Hematopoietic multipotent progenitor cell treated with erythropoietin and hydrocortisone succinate and interleukin-3 and kit ligand, for 17 days (in vitro differentiated cells): ENCODE measurements around the gene TLR1.
"Not testable (repeated sequence)": the region's sequence is repeated elsewhere in the genome, so short reads cannot be mapped to it uniquely, and the experiment has no call there.

Experiments used
- DNase-seq: peaks from one replicate; pipeline ENCODE4 v3.0.0-alpha.2; 2015; ENCODE audit warnings: low spot score

TLR1 gene

GRCh38 chr4:38805530-38806145 lies 1.0 kb upstream of the TLR1 start:
- no peak for DNase-seq

- DNase-seq, result no peak
These were observed 548 bp downstream of the TLR1 start for GRCh38 chr4:38803833-38804653.

GRCh38 chr4:38802561-38803355 lies 1.8 kb downstream of the TLR1 start:
- no peak for DNase-seq

DNA sequence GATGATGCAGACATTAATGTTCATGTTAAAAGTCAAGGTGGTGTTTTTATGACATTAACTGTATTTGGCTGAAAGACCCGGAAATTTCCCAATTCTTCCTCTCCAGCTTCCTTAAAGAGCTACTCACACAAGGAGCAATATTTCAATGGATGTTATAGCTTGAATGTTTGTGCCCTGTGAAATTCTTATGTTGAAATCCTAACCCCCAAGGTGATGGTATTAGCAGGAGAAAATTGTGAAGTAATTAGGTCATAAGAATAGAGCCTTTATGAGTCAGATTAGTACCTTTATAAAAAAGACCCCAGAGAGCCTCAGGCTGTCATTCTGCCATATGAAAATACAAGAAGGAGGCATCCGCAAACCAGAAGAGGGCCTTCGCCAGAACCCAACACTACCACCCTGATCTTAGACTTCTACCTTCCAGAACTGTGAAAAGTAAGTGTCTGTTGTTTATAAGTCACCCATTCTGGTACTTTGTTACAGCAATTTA lies 3.6 kb downstream of the TLR1 start:
- DNase-seq, result no peak

- no peak for DNase-seq
These were observed 4.2 kb downstream of the TLR1 start for GRCh38 chr4:38800366-38800765.

DNA sequence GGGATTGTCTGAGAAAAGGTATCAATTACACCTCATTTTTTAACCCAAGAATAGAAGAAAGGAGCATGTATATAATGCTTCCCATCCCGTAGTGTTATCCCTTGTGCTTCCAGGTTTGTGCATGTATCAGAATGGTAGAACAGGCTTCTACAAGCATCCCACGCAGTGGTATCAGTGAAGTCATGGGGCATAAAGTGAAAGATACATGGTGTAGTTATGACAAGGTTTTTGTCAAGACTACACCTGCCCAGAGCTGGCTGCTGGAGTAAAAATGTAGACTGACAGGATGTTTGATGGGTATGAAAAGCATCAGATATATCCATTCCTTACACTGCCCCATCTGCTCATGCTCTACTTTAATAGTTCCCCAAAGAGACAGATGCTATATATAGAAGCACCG lies 9.5 kb downstream of the TLR1 start:
- no peak for DNase-seq

GRCh38 chr4:38794051-38794450 lies 10.5 kb downstream of the TLR1 start:
- DNase-seq, result no peak

DNA sequence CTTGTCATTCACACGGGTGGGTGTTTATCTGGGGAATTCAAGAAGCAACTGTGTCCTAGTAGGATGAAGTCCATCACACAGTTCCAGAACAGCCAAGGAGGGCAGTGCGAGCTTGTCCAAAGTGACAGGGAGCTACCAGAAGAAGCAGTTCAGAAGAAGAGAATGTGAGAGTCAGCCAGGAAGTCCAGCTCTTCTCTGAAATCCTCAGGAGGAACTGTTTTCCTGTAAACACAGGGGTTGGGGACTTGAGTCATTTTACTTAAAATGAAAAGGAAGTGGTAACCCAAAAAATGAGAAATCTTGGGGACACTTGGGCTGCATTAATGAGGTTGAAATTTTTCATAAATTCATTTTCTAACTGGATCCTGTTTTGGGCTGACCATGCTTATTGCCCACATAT lies 13.6 kb downstream of the TLR1 start:
- no peak for DNase-seq

DNA sequence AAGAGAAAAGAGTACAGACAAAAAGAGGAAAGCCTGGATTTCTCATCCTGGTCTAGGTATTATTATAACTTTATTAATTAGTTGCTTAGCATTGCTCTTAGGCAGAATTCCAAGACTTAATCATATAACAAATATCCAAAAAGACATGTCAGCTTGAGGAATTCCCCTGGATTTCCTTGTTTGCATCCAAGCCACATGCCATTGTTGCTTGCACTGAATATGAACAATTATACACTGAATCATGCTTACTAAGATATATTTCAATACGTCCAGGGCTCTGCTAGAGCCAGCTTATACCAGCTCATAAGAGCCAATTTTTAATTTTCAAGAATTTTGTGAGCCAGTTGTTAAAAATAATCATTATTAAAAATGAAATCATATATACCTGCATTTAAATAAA lies 16.3 kb downstream of the TLR1 start:
- DNase-seq, result no peak

- DNase-seq, result no peak
These were observed 16.9 kb downstream of the TLR1 start for GRCh38 chr4:38787693-38788092.

- no peak for DNase-seq
These were observed 18.6 kb downstream of the TLR1 start for GRCh38 chr4:38785901-38786402.

DNA sequence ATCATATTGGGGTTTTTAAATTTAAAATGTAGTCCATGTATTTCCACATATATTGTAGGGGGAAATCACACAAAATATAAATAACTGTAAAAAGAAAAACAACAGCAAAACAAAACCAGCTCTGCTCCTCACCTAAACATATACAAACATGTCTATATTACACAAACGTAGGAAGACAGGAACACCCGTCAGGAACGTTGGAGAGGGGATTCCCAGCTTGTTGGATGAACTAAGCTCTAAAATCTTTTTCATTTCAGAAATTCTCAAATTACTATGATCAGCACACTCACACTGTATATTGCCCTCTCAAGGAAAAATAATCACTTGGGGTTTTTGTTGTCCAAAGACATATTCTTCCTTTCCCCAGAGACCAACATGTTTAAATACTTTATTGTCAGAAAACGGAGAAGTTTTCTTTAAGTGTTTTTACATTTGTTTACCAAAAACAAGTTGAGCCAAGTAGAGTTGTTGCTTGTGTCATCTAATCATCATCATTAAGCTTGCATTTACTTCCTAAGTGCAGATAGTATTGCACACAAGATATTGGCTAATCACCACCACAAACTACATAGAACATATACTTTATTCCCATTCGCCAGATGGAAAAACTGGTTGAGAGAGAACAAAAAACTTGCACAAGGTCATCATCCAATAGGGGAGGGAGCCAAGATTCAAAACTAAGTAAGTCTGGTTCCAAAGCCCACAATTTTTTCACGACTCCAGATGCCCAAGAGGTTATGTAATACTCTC lies 19.4 kb downstream of the TLR1 start:
- no peak for DNase-seq

DNA sequence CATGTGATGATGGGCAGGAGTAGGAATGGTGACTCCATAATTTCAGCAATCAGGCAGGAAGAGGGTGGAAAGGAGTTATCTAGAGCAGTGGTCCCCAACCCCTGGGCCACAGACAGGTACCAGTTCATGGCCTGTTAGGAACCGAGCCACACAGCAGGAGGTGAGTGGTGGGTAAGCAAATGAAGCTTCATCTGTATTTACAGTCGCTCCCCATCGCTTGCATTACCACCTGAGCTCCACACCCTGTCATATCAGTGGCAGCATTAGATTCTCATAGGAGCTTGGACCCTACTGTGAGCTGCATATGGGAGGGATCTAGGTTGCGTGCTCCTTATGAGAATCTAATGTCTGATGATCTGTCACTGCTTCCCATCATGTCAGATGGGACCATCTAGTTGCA lies 20.4 kb downstream of the TLR1 start:
- DNase-seq, result no peak

GRCh38 chr4:38783109-38783460 lies 21.5 kb downstream of the TLR1 start:
- DNase-seq, result no peak

- peak; percentile 48 for DNase-seq
These were observed 22.0 kb downstream of the TLR1 start, which contains the start of gene TLR10 for GRCh38 chr4:38782452-38783108. Gene TLR10, minus strand, starts transcription at chr4:38782990. Its CDS starts 7,400 bp downstream, at chr4:38775590.

DNA sequence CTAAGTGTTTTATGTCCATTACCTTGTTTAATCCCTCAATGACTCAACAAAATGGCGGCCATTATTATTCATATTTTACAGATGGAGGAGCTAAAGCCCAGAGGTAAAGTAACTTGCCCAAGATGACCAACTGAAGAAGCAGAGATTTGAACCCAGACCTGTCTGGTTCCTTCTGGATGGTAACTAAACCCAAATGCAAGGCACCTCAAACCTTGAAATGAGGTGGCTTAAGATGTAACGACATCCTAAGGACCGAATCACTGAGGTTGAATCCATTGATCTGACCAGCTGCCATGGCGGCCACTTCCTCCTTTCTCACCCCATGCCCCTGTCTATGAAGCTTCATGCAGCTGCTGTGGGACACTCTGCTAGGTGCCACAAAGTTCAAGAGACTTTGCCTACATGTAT lies 22.7 kb downstream of the TLR1 start:
- no peak for DNase-seq

DNA sequence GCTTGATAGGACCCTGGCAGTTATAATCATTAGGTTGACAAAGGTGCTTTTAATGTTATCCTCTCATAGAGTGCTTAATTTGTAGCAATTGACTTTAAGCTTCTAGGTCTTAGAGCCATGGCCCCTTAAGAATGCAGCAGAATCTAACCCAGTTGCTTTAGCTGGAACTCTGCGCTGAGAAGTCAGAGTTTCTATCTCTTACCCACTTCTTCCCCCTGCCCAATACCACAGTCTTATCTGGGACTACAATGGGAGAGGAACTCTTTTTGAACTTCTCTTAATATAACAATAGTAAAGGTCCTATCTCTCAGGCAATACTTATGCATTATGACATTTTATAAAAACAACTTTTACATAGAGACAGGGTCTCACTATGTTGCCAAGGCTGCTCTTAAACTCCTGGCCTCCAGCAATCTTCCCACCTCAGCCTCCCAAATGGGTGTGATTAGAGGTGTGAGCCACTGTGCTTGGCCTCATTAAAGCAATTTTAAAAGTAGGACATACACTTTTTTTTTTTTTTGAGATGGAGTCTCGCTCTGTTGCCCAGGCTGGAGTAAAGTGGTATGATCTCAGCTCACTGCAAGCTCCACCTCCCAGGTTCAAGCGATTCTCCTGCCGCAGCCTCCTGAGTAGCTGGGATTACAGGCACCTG lies 23.6 kb downstream of the TLR1 start:
- no peak for DNase-seq

DNA sequence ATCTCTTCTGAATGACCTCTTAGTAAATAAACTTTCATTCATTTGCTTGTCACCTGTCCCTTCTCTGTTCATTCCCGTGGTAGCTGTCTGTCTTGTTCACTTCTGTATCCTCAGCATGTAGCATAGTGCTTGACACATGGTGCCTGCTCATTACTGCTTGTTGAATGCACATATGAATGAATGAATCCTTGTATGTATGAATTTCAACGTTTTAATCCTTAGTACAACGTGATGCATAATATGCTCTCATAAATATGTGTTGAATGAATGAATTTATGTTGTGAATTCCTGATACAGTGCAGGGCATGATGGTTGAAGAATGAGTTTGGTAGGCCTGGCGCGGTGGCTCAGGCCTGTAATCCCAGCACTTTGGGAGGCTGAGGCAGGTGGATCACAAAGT lies 24.8 kb downstream of the TLR1 start:
- DNase-seq, result no peak

- not testable (repeated sequence) for DNase-seq
These were observed 26.7 kb downstream of the TLR1 start for GRCh38 chr4:38777925-38778324.

- no peak for DNase-seq
These were observed 29.3 kb downstream of the TLR1 start for GRCh38 chr4:38775326-38775725.
